ENCODE data around the gene PPFIBP1.

The PPFIBP1 gene

DNA sequence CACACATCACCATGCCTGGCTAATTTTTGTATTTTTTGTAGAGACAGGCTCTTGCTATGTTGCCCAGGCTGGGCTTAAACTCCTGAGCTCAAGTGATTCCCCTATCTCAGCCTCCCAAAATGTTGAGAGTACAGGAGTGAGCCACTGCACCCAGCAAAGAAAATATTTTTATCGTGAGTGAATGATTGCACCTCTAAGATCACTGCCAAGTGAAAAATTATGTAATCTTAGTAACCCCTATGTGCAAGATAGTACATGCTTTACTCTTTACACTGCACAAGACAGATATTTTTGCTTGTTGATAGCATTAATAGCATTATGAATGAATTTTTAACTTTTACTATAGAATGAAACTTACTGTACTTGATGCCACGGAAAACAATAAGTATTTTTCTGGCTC, 183.2 kb downstream of the PPFIBP1 start:
- TF ChIP-seq, protein P1, sequence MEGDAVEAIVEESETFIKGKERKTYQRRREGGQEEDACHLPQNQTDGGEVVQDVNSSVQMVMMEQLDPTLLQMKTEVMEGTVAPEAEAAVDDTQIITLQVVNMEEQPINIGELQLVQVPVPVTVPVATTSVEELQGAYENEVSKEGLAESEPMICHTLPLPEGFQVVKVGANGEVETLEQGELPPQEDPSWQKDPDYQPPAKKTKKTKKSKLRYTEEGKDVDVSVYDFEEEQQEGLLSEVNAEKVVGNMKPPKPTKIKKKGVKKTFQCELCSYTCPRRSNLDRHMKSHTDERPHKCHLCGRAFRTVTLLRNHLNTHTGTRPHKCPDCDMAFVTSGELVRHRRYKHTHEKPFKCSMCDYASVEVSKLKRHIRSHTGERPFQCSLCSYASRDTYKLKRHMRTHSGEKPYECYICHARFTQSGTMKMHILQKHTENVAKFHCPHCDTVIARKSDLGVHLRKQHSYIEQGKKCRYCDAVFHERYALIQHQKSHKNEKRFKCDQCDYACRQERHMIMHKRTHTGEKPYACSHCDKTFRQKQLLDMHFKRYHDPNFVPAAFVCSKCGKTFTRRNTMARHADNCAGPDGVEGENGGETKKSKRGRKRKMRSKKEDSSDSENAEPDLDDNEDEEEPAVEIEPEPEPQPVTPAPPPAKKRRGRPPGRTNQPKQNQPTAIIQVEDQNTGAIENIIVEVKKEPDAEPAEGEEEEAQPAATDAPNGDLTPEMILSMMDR (IDR thresholded peaks at IDR 0.05; ENCODE audit: borderline replicate concordance, control extremely low read depth, extremely low read depth, insufficient read depth, missing control alignments), result no peak
- in situ Hi-C loops (cut with MboI; ENCODE audit: low sequenced_read_pairs, unreplicated experiment), result no loop called here
- DNase-seq (ENCODE audit: low spot score), result no peak

DNA sequence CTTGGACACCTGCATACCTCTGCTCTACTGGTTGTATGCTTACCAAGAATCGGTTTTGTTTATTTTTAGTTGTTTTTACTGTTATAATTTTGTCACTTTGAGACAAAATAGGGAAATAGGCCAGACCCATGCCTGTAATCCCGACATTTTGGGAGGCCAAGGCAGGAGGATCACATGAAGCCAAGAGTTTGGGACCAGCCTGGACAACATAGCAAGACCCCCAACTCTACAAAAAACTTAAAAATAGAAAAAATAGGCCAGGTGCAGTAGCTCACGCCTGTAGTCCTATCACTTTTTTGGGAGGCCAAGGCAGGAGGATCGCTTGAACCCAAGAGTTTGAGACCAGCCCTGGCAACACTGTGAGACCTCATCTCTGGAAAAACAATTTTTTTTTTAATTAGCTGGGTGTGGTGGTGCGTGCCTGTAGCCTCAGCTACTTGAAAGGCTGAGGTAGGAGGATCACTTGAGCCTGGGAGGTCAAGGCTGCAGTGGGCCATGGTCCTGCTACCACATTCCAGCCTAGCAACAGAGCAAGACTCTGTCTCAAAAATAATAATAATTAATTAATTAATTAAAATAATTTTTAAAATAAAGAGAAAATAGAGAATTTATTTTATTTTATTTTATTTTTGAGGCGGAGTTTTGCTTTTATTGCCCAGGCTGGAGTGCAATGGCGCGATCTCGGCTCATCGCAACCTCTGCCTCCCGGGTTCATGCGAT, 185.4 kb downstream of the PPFIBP1 start:
- in situ Hi-C loops (cut with MboI; ENCODE audit: low sequenced_read_pairs, unreplicated experiment), result no loop called here
- DNase-seq (ENCODE audit: low spot score), result no peak
- TF ChIP-seq, protein P1 (IDR thresholded peaks at IDR 0.05; ENCODE audit: borderline replicate concordance, control extremely low read depth, extremely low read depth, insufficient read depth, missing control alignments), result no peak

DNA sequence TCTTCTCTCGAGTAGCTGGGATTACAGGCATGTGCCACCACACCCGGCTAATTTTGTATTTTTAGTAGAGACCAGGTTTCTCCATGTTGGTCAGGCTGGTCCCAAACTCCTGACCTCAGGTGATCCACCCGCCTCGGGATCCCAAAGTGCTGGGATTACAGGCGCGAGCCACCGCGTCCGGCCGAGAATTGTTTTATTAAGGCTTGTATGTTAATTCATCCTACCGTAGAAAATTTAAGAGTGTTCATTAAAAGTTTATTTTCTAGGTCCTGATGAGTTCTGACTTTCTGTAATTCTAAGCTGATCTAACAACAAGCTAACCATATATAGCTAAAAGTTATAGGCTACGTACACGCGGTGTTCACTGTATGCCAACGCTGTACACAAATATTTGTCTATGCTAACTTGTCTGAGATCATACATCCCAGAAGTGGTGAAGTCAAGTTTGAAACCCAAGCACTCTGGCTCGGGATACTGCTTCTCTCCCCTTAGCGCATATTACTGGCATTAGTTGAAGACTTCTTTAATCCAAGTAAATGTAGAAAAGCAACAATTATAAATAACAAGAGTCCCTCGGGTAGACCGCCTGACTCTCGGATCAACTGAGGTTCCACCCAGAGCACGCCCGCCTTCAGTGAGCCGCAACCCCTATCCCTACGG, 186.1 kb downstream of the PPFIBP1 start:
- TF ChIP-seq, protein P1 (IDR thresholded peaks at IDR 0.05; ENCODE audit: borderline replicate concordance, control extremely low read depth, extremely low read depth, insufficient read depth, missing control alignments), result no peak
- in situ Hi-C loops (cut with MboI; ENCODE audit: low sequenced_read_pairs, unreplicated experiment), result no loop called here
- DNase-seq (ENCODE audit: low spot score), result peak; percentile 16

DNA sequence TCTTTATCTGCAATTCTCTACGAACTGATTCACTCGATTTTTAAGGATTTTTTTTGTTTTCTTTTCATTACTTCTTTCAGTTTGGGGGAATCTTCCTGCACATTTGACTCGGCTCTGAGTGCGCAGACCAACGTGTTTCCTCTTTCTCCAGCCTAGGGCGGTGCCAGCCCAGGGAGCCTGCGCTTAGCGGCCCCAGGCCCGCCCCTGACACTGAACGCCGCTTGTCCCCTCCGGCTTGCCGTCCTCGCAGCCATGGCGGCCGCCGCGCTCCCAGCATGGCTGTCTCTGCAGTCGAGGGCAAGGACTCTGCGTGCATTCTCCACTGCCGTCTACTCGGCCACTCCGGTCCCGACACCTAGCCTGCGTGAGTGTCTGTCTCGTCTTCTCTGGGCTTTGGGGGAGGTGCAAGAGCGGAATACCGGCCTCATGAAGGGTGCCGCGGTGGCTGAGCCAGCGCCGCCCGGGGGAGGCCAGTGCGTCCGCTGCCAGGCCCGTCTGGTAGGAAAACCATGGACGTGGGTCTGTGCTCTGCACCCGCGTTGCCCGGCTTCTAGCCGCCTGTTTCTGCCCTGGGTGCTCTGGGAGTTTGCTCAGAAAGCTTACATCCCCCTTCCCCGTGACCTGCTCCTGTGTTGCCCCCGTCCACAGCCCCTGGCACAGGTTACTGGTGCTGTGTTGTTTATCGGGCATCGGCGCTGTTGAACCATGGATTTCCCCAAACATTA, 186.7 kb downstream of the PPFIBP1 start, which contains the start of gene MRPS35:
TSS of gene MRPS35 (plus strand) at position 241 of the 725 bp plus-strand sequence. CDS start at position 253, 12 bp downstream.
- DNase-seq (ENCODE audit: low spot score), result peak; percentile 92
- TF ChIP-seq, protein P1 (IDR thresholded peaks at IDR 0.05; ENCODE audit: borderline replicate concordance, control extremely low read depth, extremely low read depth, insufficient read depth, missing control alignments), result no peak
- in situ Hi-C loops (cut with MboI; ENCODE audit: low sequenced_read_pairs, unreplicated experiment), result no loop called here

DNA sequence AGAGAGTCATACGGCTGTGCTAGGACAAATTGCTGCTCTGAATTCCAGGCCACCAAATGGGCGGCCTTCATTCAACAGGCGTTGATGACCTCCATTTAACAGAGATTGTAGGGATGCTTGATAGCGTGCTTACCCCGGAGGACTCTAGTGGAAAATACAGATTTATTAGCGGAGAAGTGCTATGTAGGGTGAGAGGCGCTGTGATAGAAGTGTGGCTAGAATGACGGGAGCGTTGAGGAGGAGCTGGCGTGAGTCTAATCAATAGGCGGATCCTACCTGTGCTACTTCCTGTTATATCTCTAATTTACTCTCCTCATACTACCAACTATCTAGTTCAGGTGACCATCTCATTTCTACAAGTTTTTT, 187.3 kb downstream of the PPFIBP1 start:
- TF ChIP-seq, protein P1 (IDR thresholded peaks at IDR 0.05; ENCODE audit: borderline replicate concordance, control extremely low read depth, extremely low read depth, insufficient read depth, missing control alignments), result no peak
- DNase-seq (ENCODE audit: low spot score), result peak; percentile 47
- in situ Hi-C loops (cut with MboI; ENCODE audit: low sequenced_read_pairs, unreplicated experiment), result no loop called here

DNA sequence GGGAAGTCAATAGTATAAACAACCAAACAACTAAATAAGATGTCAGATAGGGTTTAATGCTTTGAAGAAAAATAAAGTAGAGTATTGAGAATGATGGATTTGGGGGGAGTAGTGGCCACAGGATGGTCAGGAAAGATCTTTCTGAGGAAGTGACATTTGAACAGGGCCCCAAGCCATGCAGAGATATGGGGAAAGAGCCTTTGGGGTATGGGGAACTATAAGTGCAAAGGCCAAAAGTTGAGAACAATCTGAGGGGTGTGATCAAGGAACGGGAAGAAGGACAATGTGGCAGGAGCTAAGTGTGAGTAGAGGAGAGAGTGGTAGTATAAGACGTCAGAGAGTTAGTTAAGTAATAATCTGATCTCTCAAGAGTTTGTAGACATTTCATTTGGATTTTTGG, 188.0 kb downstream of the PPFIBP1 start:
- in situ Hi-C loops (cut with MboI; ENCODE audit: low sequenced_read_pairs, unreplicated experiment), result no loop called here
- TF ChIP-seq, protein P1 (IDR thresholded peaks at IDR 0.05; ENCODE audit: borderline replicate concordance, control extremely low read depth, extremely low read depth, insufficient read depth, missing control alignments), result no peak
- no peak for DNase-seq (ENCODE audit: low spot score)

All from GM13976 (cell line).